A673 (cell line): ENCODE data around the gene VTN. TPM values are rescaled to one million over a fixed set of nuclear protein-coding genes. Genes with fewer than 3 reads are reported as not detected.

Experiments
- BruUV-seq: library from RNA; stranded (reverse); fragments of 400-500 nt; replicated peaks from 2 replicates; lab custom pipeline; 2021; lab: Mats Ljungman, UMichigan
- CTCF ChIA-PET: fragments of 300-600 bp; sonication (Branson Sonifier 250); formaldehyde crosslinking; loops from one replicate; lab custom pipeline; 2022; ENCODE audit warnings: antibody characterized with exemption; lab: Charles Lee
- POLR2A ChIA-PET: fragments of 300-600 bp; sonication (Branson Sonifier 250); formaldehyde crosslinking; loops from one replicate; lab custom pipeline; 2022; ENCODE audit warnings: antibody characterized with exemption; ENCODE audit not compliant: low non-redundant PET; lab: Charles Lee
- DNase-seq: peaks from one replicate; pipeline ENCODE4 v3.0.0-alpha.2; 2015; ENCODE audit warnings: low spot score
- H3K27ac ChIP-seq: fragments of 200-600 bp; sonication (generic); 2 replicates; pipeline ENCODE4 v1.5.1; 2016; ENCODE audit warnings: mixed run types, low read depth, mild to moderate bottlenecking, mixed read lengths, antibody characterized with exemption, low read length; ENCODE audit not compliant: poor library complexity, severe bottlenecking
- H3K27me3 ChIP-seq: fragments of 200-600 bp; sonication (generic); replicated peaks from 2 replicates; pipeline ENCODE4 v1.6.1; 2017; ENCODE audit warnings: mixed run types, low read depth, mild to moderate bottlenecking, mixed read lengths, antibody characterized with exemption, low read length; ENCODE audit not compliant: insufficient read depth, poor library complexity
- H3K36me3 ChIP-seq: fragments of 200-600 bp; sonication (generic); 2 replicates; pipeline ENCODE4 v1.6.1; 2016; ENCODE audit warnings: mixed run types, mild to moderate bottlenecking, mixed read lengths, antibody characterized with exemption, low read length; ENCODE audit not compliant: insufficient read depth, poor library complexity, severe bottlenecking
- H3K4me1 ChIP-seq: fragments of 200-600 bp; sonication (generic); 2 replicates; pipeline ENCODE4 v1.6.1; 2017; ENCODE audit warnings: mixed run types, mild to moderate bottlenecking, mixed read lengths, antibody characterized with exemption, low read length; ENCODE audit not compliant: insufficient read depth, poor library complexity, severe bottlenecking
- H3K4me3 ChIP-seq: fragments of 200-600 bp; sonication (generic); 2 replicates; pipeline ENCODE4 v1.5.1; 2016; ENCODE audit warnings: low read depth, mixed run types, mild to moderate bottlenecking, mixed read lengths, low read length; ENCODE audit not compliant: poor library complexity, severe bottlenecking
- H3K9me3 ChIP-seq: fragments of 200-600 bp; sonication (generic); 2 replicates; pipeline ENCODE4 v1.6.1; 2016; ENCODE audit warnings: mixed run types, low read depth, mild to moderate bottlenecking, mixed read lengths, antibody characterized with exemption, low read length; ENCODE audit not compliant: poor library complexity, severe bottlenecking
- CTCF ChIP-seq: fragments of 300-800, 200-600 bp; sonication (generic); conservative IDR thresholded peaks from 2 replicates; pipeline ENCODE4 v1.5.1; 2017; ENCODE audit warnings: low read depth, mild to moderate bottlenecking, antibody characterized with exemption, low read length, moderate library complexity, mixed read lengths
- EZH2 ChIP-seq: fragments of 200-600 bp; sonication (generic); IDR thresholded peaks from 2 replicates; pipeline ENCODE4 v1.6.1; 2017; ENCODE audit warnings: borderline replicate concordance, low read depth, mild to moderate bottlenecking, mixed read lengths, antibody characterized with exemption, low read length; ENCODE audit not compliant: poor library complexity, severe bottlenecking
- intact Hi-C: fragments of 100-400 bp; cut with micrococcal nuclease; formaldehyde crosslinking; loops from one replicate; pipeline ENCODE4 v1.10.0; 2022; ENCODE audit not compliant: unreplicated experiment
- total RNA-seq: library from RNA; stranded (reverse); gene quantifications from 2 replicates; pipeline ENCODE4 v1.2.3, GENCODE V29; 2021

Gene VTN
- total RNA-seq, 1 experiment from 2014 or later = 0.26 TPM

GRCh38 chr17:28325211-28325610 lies 44.9 kb downstream of the VTN start:
- ChIA-PET POLR2A (no interaction called here), CTCF (interaction anchor here (1.1 kb wide), 1 partner anchor 10 kb away, joined by 3 read pairs; the partner anchor contains the start of genes IFT20 and TNFAIP1)
- intact Hi-C loops = no loop called here

GRCh38 chr17:28324781-28325180 lies 45.3 kb downstream of the VTN start:
- TF ChIP-seq CTCF = no peak
- no peak for TF ChIP-seq EZH2
- no peak for DNase-seq
- Histone ChIP-seq H3K27ac (no peak overlapping the region), H3K9me3 (no peaks in the 10 kb centered on the region), H3K36me3 (peaks cover 49% of the 10 kb centered on the region), H3K27me3 (no peaks in the 10 kb centered on the region), H3K4me1 (peaks cover 24% of the 10 kb centered on the region), H3K4me3 (no peak overlapping the region)
- CTCF ChIA-PET = interaction anchor here (1.1 kb wide), 1 partner anchor 11 kb away, joined by 3 read pairs; the partner anchor contains the start of genes IFT20 and TNFAIP1
- POLR2A ChIA-PET = no interaction called here
- intact Hi-C loops = no loop called here
- BruUV-seq = no TSS peak

More at GRCh38 chr17:28325211-28325610, 44.9 kb downstream of the VTN start:
- H3K27ac ChIP-seq = no peak overlapping the region
- TF ChIP-seq EZH2 = no peak
- TF ChIP-seq CTCF = no peak
- peaks cover 49% of the 10 kb centered on the region for H3K36me3 ChIP-seq
- H3K4me3 ChIP-seq = no peak overlapping the region
- no TSS peak for BruUV-seq
- peaks cover 24% of the 10 kb centered on the region for H3K4me1 ChIP-seq
- DNase-seq = no peak
- no peaks in the 10 kb centered on the region for H3K9me3 ChIP-seq
- no peaks in the 10 kb centered on the region for H3K27me3 ChIP-seq

GRCh38 chr17:28324267-28324745 lies 45.8 kb downstream of the VTN start:
- intact Hi-C loops = no loop called here
- POLR2A ChIA-PET = no interaction called here

More at GRCh38 chr17:28324267-28324745, 45.8 kb downstream of the VTN start:
- Histone ChIP-seq H3K36me3 (peaks cover 46% of the 10 kb centered on the region), H3K27ac (no peak overlapping the region), H3K4me3 (no peak overlapping the region), H3K4me1 (peaks cover 24% of the 10 kb centered on the region), H3K27me3 (no peaks in the 10 kb centered on the region), H3K9me3 (no peaks in the 10 kb centered on the region)
- DNase-seq = no peak
- no TSS peak for BruUV-seq
- CTCF ChIA-PET = no interaction called here
- TF ChIP-seq EZH2 (no peak), CTCF (no peak)
